ENCODE data around the gene HSPG2. TPM values are rescaled to one million over a fixed set of nuclear protein-coding genes. Genes with fewer than 3 reads are reported as not detected.

Gene HSPG2
- total and polyA plus RNA-seq, 10 donors = 14.4 to 395 (median 151) TPM

DNA sequence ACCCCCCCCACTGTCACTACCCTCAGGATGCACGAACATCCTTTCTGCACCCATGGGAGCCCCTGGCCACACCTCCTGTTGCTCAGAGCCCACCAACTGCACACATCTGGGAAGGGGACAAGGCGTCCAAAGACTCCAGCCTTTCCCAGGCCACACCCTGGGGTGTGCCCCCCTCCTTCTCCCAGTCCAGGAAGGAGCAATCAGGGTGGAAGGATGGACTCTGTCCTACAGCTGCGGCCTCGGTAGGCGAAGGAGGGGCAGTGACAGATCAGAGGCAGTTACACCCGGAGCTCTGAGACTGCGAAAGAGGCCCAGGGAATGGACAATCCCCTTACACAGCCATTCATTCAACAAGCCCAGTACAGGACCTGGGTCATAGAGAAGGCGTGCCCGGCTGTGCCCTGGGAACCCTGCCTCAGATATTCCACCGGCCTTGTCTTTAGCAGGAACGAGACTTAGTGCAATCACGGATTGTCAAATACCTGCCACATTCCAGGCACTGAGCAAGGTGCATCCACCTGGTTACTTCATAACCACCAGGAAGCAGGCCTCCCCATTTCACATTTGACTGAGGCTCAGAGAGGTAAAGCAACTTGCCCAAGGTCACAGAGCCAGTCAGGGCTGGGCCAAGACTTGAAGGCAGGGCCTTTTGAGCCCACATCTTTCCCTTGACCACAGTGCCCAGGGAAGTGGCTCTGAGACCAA, 9.4 kb downstream of the HSPG2 start:
- Histone ChIP-seq H3K36me3 (no peaks in the 10 kb centered on the region), H3K27ac (peak overlapping the region in 7 of 8 donors; percentile 27 to 81 (median 59)), H3K27me3 (replicated peaks in 1 of 7) (no peaks in the 10 kb centered on the region), H3K4me3 (no peak overlapping the region), H3K4me1 (peaks cover 14 to 90% (median 57%) of the 10 kb centered on the region in 6 donors), H3K9me3 (no peaks in the 10 kb centered on the region)
- intact Hi-C loops (cut with DNase I; ENCODE audit: low total_unique reads) = no loop called here
- no peak for DNase-seq
- WGBS, 5 donors = 69 to 72% (median 72%) methylated on average over 10 to 12 of the region's 12 CpGs
- no peak for TF ChIP-seq POLR2A (IDR thresholded peaks at IDR 0.05)
- TF ChIP-seq POLR2AphosphoS5 (IDR thresholded peaks at IDR 0.05) = no peak
- no peak for TF ChIP-seq CTCF (IDR thresholded peaks at IDR 0.05 in 8 of 11, conservative IDR thresholded peaks at IDR 0.05 in 3 of 11)

GRCh38 chr1:21926814-21927532, 10.1 kb downstream of the HSPG2 start:
- no peak for DNase-seq

DNA sequence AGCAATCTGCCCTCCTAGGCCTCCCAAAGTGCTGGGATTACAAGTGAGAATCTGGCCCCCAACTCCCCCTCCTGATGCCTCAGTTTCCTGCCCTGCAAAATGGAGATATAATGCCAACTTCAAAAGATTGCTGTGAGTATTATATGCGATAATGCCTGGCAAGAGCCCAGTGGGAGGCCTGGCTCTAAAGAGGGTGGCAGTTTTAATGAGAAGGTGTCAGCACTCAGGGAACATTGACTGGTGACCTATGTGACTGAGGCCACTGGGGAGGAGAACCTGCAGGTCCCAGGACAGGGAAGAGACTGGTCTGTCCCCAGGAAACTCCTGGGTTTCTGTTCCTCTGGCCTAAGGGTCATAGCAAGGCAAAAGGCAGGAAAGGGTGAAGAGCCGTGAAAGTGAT, 11.0 kb downstream of the HSPG2 start:
- WGBS, 5 donors = 75 to 89% (median 75%) methylated on average over 2 of the region's 2 CpGs
- TF ChIP-seq CTCF (IDR thresholded peaks at IDR 0.05 in 8 of 11, conservative IDR thresholded peaks at IDR 0.05 in 3 of 11) = no peak
- no peak for TF ChIP-seq POLR2A (IDR thresholded peaks at IDR 0.05)
- no peak for TF ChIP-seq POLR2AphosphoS5 (IDR thresholded peaks at IDR 0.05)

More at GRCh38 chr1:21926814-21927532, 10.1 kb downstream of the HSPG2 start:
- TF ChIP-seq POLR2AphosphoS5 (IDR thresholded peaks at IDR 0.05) = no peak
- no peak for TF ChIP-seq CTCF (IDR thresholded peaks at IDR 0.05 in 8 of 11, conservative IDR thresholded peaks at IDR 0.05 in 3 of 11)
- no peak for TF ChIP-seq POLR2A (IDR thresholded peaks at IDR 0.05)
- Histone ChIP-seq H3K36me3 (no peaks in the 10 kb centered on the region), H3K27ac (peak overlapping the region in 7 of 8 donors; percentile 27 to 81 (median 59)), H3K9me3 (no peaks in the 10 kb centered on the region), H3K27me3 (replicated peaks in 1 of 7) (no peaks in the 10 kb centered on the region), H3K4me1 (peaks cover 10 to 90% (median 57%) of the 10 kb centered on the region in 6 donors), H3K4me3 (no peak overlapping the region)
- WGBS, 5 donors = 65 to 87% (median 78%) methylated on average over 11 of the region's 11 CpGs
- intact Hi-C loops (cut with DNase I; ENCODE audit: low total_unique reads) = no loop called here

More for the DNA sequence above, 11.0 kb downstream of the HSPG2 start:
- peaks cover 8 to 90% (median 53%) of the 10 kb centered on the region in 6 donors for H3K4me1 ChIP-seq
- no peaks in the 10 kb centered on the region for H3K9me3 ChIP-seq
- no peaks in the 10 kb centered on the region for H3K36me3 ChIP-seq
- no peaks in the 10 kb centered on the region for H3K27me3 ChIP-seq (replicated peaks in 1 of 7)
- intact Hi-C loops (cut with DNase I; ENCODE audit: low total_unique reads) = no loop called here
- DNase-seq = no peak
- no peak overlapping the region for H3K4me3 ChIP-seq
- H3K27ac ChIP-seq = peak overlapping the region in 4 of 8 donors; percentile 51 to 81 (median 60)

All from spleen (tissue), 11 donors.